Measurements from ENCODE around the gene RNF20. TPM values are rescaled to one million over a fixed set of nuclear protein-coding genes. Genes with fewer than 3 reads are reported as not detected.

RNF20 gene
- total and polyA plus RNA-seq, 9 donors, result 12.8 to 45.8 (median 33.6) TPM

- no peaks in the 10 kb centered on the region for H3K36me3 ChIP-seq
- WGBS, 3 donors, result 91 to 92% (median 91%) methylated on average over 19 of the region's 19 CpGs
These were observed 61.1 kb downstream of the RNF20 start, which contains the start of gene PPP3R2 for GRCh38 chr9:101594796-101595195. Gene PPP3R2, minus strand, starts transcription at chr9:101594969. Its CDS starts 48 bp downstream, at chr9:101594921.

GRCh38 chr9:101601904-101602765 is 68.5 kb downstream of the RNF20 start:
- WGBS, 3 donors, result 5 to 10% (median 9%) methylated on average over 11 of the region's 11 CpGs
- Histone ChIP-seq H3K36me3 (no peaks in the 10 kb centered on the region), H3K4me1 (ENCODE audit: insufficient read depth) (no peaks in the 10 kb centered on the region), H3K4me3 (no peak overlapping the region), H3K9me3 (no peaks in the 10 kb centered on the region), H3K27me3 (no peaks in the 10 kb centered on the region), H3K27ac (no peak overlapping the region)
- peak in 1 of 5 donors; percentile 16 for DNase-seq
- no peak for TF ChIP-seq POLR2A (IDR thresholded peaks at IDR 0.05)
- TF ChIP-seq CTCF (IDR thresholded peaks at IDR 0.05), result peak in 2 of 3 donors; percentile 33 to 53
- intact Hi-C loops (cut with DNase I), result no loop called here

More at GRCh38 chr9:101594796-101595195, 61.1 kb downstream of the RNF20 start, which contains the start of gene PPP3R2:
- no peak for TF ChIP-seq POLR2A (IDR thresholded peaks at IDR 0.05)
- no peak for TF ChIP-seq CTCF (IDR thresholded peaks at IDR 0.05)
- no peak for TF ChIP-seq EP300 (IDR thresholded peaks at IDR 0.05)
- Histone ChIP-seq H3K4me1 (ENCODE audit: insufficient read depth) (no peaks in the 10 kb centered on the region), H3K9me3 (no peaks in the 10 kb centered on the region), H3K27me3 (no peaks in the 10 kb centered on the region), H3K27ac (no peak within 1 kb of the TSS), H3K4me3 (no peak within 1 kb of the TSS)
- intact Hi-C loops (cut with DNase I), result no loop called here
- DNase-seq, result no peak

- Histone ChIP-seq H3K9me3 (no peaks in the 10 kb centered on the region), H3K4me3 (no peak overlapping the region), H3K27ac (no peak overlapping the region), H3K27me3 (no peaks in the 10 kb centered on the region), H3K4me1 (ENCODE audit: insufficient read depth) (no peaks in the 10 kb centered on the region), H3K36me3 (no peaks in the 10 kb centered on the region)
- intact Hi-C loops (cut with DNase I), result no loop called here
- WGBS, 3 donors, result 58 to 68% (median 68%) methylated on average over 2 of the region's 2 CpGs
- no peak for DNase-seq
- TF ChIP-seq EP300 (IDR thresholded peaks at IDR 0.05) (no peak), CTCF (IDR thresholded peaks at IDR 0.05) (no peak), POLR2A (IDR thresholded peaks at IDR 0.05) (no peak)
These were observed 70.6 kb downstream of the RNF20 start for GRCh38 chr9:101604296-101604695.

GRCh38 chr9:101605547-101605946 is 71.9 kb downstream of the RNF20 start:
- Histone ChIP-seq H3K27me3 (no peaks in the 10 kb centered on the region), H3K4me3 (no peak overlapping the region)
- 82 to 87% (median 82%) methylated on average over 3 of the region's 3 CpGs for WGBS, 3 donors

More at GRCh38 chr9:101605547-101605946, 71.9 kb downstream of the RNF20 start:
- intact Hi-C loops (cut with DNase I), result no loop called here
- Histone ChIP-seq H3K9me3 (no peaks in the 10 kb centered on the region), H3K36me3 (no peaks in the 10 kb centered on the region), H3K4me1 (ENCODE audit: insufficient read depth) (no peaks in the 10 kb centered on the region), H3K27ac (no peak overlapping the region)
- no peak for TF ChIP-seq POLR2A (IDR thresholded peaks at IDR 0.05)
- no peak for TF ChIP-seq CTCF (IDR thresholded peaks at IDR 0.05)
- no peak for TF ChIP-seq EP300 (IDR thresholded peaks at IDR 0.05)
- no peak for DNase-seq

Small RNA genes lying within 50 kb of the gene (small RNA-seq; reads per million reads assigned to genes)
- not detected for gene AL353621.1

Other genes with a start within 250 kb of the RNF20 start
- under 1 TPM in 3 of 7 donors, not detected in 4; 0.10 to 0.31 (median 0.12) TPM for gene BAAT, start 148.8 kb upstream of the RNF20 start, total RNA-seq
- gene BAAT, start 148.8 kb upstream of the RNF20 start, polyA plus RNA-seq, result not detected
- gene MRPL50, start 135.2 kb upstream of the RNF20 start, total RNA-seq, result 10 to 100 TPM; 13.1 to 16.9 (median 15.2) TPM
- gene MRPL50, start 135.2 kb upstream of the RNF20 start, polyA plus RNA-seq, result 10 to 100 TPM in 1 of 2 donors, 1 to 10 TPM in 1; 9.2 to 12.9 TPM
- gene ZNF189, start 135.0 kb upstream of the RNF20 start, total RNA-seq, result 10 to 100 TPM; 14.9 to 30.5 (median 25.1) TPM
- gene ZNF189, start 135.0 kb upstream of the RNF20 start, polyA plus RNA-seq, result 10 to 100 TPM; 11.3 to 25.4 TPM
- 10 to 100 TPM in 1 of 7 donors, 1 to 10 TPM in 2, under 1 TPM in 2, not detected in 2; 0.37 to 14.7 (median 1.0) TPM for gene ALDOB, start 98.1 kb upstream of the RNF20 start, total RNA-seq
- gene ALDOB, start 98.1 kb upstream of the RNF20 start, polyA plus RNA-seq, result under 1 TPM; 0.18 to 0.27 TPM
- not detected for gene PPP3R2, start 61.1 kb downstream of the RNF20 start, total RNA-seq
- not detected for gene PPP3R2, start 61.1 kb downstream of the RNF20 start, polyA plus RNA-seq
- under 1 TPM; 0.02 to 1.00 (median 0.15) TPM for gene GRIN3A, start 204.8 kb downstream of the RNF20 start, total RNA-seq
- under 1 TPM; 0.24 to 0.80 TPM for gene GRIN3A, start 204.8 kb downstream of the RNF20 start, polyA plus RNA-seq

All from ovary (tissue), 9 donors.